ENCODE results near the gene CEP290. TPM values are rescaled to one million over a fixed set of nuclear protein-coding genes. Genes with fewer than 3 reads are reported as not detected.

CEP290 gene
- total RNA-seq, 1 experiment from 2014 or later: 12.8 TPM

- WGBS (ENCODE audit: extremely low coverage, insufficient read length, low lambda C conversion rate): no CpG with 5 or more reads among the region's 5 CpGs
- no peak overlapping the region for H3T11ph ChIP-seq (ENCODE audit: low read length)
- no peak overlapping the region for H3K23ac ChIP-seq (ENCODE audit: insufficient read length, low read depth, low read length)
- H2BK12ac ChIP-seq (ENCODE audit: insufficient read length, low read depth, low read length): no peak overlapping the region
- H3K9ac ChIP-seq (ENCODE audit: extremely low read depth, insufficient read length, low read length): no peak overlapping the region
- peak overlapping the region; percentile 14 to 42; a peak in 3 of 5 replicates for H3K4me3 Mint-ChIP-seq
- H3K4ac ChIP-seq (ENCODE audit: low read depth, low read length): no peak overlapping the region
- H4K8ac ChIP-seq (replicated peaks; ENCODE audit: insufficient read length, low read depth, low read length): no peak overlapping the region
- H2AFZ ChIP-seq (ENCODE audit: low read length): no peak overlapping the region
- no peaks in the 10 kb centered on the region for H3K9me3 ChIP-seq (ENCODE audit: control insufficient read depth, low read depth, low read length)
- H3K18ac ChIP-seq (ENCODE audit: insufficient read length, low read depth, low read length): no peak overlapping the region
- no peak overlapping the region for H2BK15ac ChIP-seq (ENCODE audit: low read depth, low read length)
- H3K27me3 ChIP-seq (ENCODE audit: insufficient read depth, low read length): no peaks in the 10 kb centered on the region
- H4K20me1 ChIP-seq (ENCODE audit: control insufficient read depth, insufficient read depth, insufficient read length): no peaks in the 10 kb centered on the region
- no peaks in the 10 kb centered on the region for H3K9me3 Mint-ChIP-seq
- H2AK5ac ChIP-seq (ENCODE audit: insufficient read length, low read length): no peak overlapping the region
- H3K36me3 Mint-ChIP-seq (ENCODE audit: insufficient read depth in 1 of 3, low read depth in 3 of 3): no peaks in the 10 kb centered on the region
- no peak overlapping the region for H4K91ac ChIP-seq (ENCODE audit: insufficient read length, low read depth, low read length)
- no peak overlapping the region for H2BK20ac ChIP-seq (ENCODE audit: low read depth, low read length, poor library complexity, severe bottlenecking)
- no peak for DNase-seq
- H3K79me1 ChIP-seq (ENCODE audit: insufficient read depth, low read depth, low read length, poor library complexity, severe bottlenecking): no peaks in the 10 kb centered on the region
- peaks cover 5% of the 10 kb centered on the region; the same call in 1 of the 2 replicates for H3K4me1 ChIP-seq (ENCODE audit: insufficient read depth, low read length)
- H3K4me2 ChIP-seq (ENCODE audit: insufficient read depth, insufficient read length, low read length): no peak overlapping the region
- no peak overlapping the region for H2BK5ac ChIP-seq (ENCODE audit: insufficient read length, low read length)
- peaks cover 5% of the 10 kb centered on the region; the same call in 1 of the 2 replicates for H3K79me2 ChIP-seq (ENCODE audit: insufficient read depth, low read length)
- no peak overlapping the region for H4K5ac ChIP-seq (ENCODE audit: insufficient read length, low read depth, low read length)
- no peak overlapping the region for H3K14ac ChIP-seq (ENCODE audit: insufficient read depth, low read length)
- H2BK120ac ChIP-seq (ENCODE audit: low read depth, low read length, poor library complexity, severe bottlenecking): no peak overlapping the region
- peak overlapping the region; percentile 20 for H3K27ac ChIP-seq (ENCODE audit: insufficient read length, low read depth, low read length)
- peak overlapping the region; percentile 84 to 89 (median 84); a peak in 6 of 7 replicates for H3K27ac Mint-ChIP-seq
- TF ChIP-seq CTCF (conservative IDR thresholded peaks at IDR 0.05): no peak
- no peaks in the 10 kb centered on the region for H3K23me2 ChIP-seq (ENCODE audit: insufficient read length, low read depth, low read length, poor library complexity, severe bottlenecking)
- no peak overlapping the region for H3K56ac ChIP-seq (ENCODE audit: insufficient read length, low read depth, low read length)
- no peaks in the 10 kb centered on the region for H3K27me3 Mint-ChIP-seq (ENCODE audit: low read depth)
- peaks cover 36 to 37% of the 10 kb centered on the region in 2 experiments for H3K4me1 Mint-ChIP-seq
These were observed 3.9 kb upstream of the CEP290 start for GRCh38 chr12:88145567-88146505.

Data from H9 (cell line).